ENCODE measurements around the gene COL28A1. TPM values are rescaled to one million over a fixed set of nuclear protein-coding genes. Genes with fewer than 3 reads are reported as not detected.
"Not testable (repeated sequence)": the region's sequence is repeated elsewhere in the genome, so short reads cannot be mapped to it uniquely, and the experiment has no call there.

Gene COL28A1
- total RNA-seq, 1 experiment from 2014 or later = not detected

DNA sequence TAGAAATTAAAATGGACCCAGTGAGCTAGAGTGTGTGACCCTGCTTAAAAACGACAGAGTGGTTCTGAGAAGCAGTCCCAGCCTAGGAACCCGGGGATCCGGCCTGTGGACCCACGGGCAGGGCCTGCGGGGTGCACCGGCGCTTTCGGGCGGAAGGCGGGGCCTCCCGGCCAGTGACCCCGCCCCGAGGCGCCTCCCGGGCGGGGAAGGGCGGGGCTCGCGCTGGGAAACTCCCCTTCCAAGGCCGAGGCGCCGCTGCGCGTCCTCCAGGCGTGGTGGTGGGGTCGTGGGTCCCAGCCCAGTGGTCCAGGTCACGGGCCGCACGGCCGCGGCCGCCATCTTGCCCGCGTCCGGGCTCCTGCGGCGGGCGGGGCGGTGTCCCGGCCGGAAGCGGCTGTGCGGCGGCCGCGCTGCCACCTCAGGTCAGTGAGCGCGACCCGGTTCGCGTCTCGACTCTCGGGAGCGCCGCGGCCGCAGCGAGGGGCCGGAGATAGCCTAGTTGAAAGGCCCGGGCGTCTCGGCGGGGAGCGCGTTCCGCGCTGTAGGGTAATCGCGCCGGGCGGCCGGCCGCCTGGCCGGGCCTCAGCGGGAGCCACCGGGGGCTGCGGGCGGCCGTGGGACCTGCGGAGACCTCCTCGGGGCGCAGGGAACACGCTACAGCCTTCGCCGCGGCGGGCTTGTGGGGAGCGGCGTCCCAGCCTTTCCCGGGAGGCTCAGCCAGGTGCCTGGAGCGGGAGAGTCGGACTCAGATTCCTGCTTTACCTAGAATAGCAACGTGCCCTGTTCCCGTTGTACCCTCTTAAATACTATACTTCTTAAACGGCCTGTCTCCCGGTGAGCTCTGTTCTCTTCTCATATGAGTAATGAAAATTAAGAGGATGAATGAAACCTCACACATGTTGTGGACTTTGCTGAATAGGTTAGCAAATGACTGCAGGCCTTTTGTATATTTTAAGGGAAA, 31.3 kb upstream of the COL28A1 start, which contains the start of gene MIOS:
MIOS (plus strand) TSS at position 234 of the 961 bp plus-strand sequence. CDS start 5,592 bp downstream, outside the sequence.
- H3K36me3 ChIP-seq = peaks cover 18% of the 10 kb centered on the region
- peaks cover 38% of the 10 kb centered on the region for H3K4me1 ChIP-seq (replicated peaks)
- H3K27ac ChIP-seq = peak within 1 kb of the TSS; percentile 88
- H3K27me3 ChIP-seq (replicated peaks) = no peaks in the 10 kb centered on the region
- DNase-seq (ENCODE audit: low read depth in 1 of 2, low spot score in 2 of 2) = peak; percentile 83 to 88
- peak within 1 kb of the TSS; percentile 95 for H3K4me3 ChIP-seq
- no peaks in the 10 kb centered on the region for H3K9me3 ChIP-seq (replicated peaks)

DNA sequence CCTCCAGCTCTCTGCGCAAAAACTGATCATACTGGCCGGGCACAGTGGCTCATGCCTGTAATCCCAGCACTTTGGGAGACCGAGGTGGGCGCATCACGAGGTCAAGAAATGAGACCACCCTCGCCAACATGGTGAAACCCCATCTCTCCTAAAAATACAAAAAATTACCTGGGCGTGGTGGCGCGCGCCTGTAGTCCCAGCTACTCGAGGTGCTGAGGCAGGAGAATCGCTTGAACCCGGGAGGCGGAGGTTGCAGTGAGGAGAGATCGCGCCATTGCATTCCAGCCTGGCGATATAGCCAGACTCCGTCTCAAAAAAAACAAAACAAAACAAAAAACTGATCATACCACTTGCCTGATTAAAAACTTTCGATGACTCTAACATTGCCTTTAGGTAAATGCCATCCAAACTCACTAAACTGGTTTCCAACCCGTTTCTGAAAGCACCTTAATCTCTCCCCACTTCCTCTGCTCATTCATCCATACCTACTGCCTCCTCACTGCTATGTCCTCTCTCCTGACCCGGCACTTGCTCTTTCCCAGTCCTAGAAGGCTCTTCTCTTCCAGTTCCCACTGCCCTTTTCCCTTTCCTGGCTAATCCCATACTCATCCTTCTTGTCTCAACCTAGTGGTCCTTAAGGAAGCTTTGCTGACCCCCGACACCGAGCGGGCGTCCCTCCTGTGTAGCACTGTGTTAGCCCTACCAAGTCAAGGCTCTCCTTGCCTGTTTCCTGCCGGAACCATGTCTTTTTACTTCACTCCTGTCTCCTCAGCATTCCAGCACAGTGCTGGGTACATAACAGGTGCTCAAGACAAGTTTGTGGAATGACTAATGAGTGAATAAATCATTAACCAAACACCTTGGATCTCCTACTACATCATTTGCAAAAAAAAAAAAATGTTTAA, 30.3 kb upstream of the COL28A1 start:
- Histone ChIP-seq H3K9me3 (replicated peaks) (no peaks in the 10 kb centered on the region), H3K27ac (peak overlapping the region; percentile 88), H3K4me1 (replicated peaks) (peaks cover 38% of the 10 kb centered on the region), H3K4me3 (peak overlapping the region; percentile 95), H3K36me3 (peaks cover 13% of the 10 kb centered on the region), H3K27me3 (replicated peaks) (no peaks in the 10 kb centered on the region)
- no peak for DNase-seq (ENCODE audit: low read depth in 1 of 2, low spot score in 2 of 2)

DNA sequence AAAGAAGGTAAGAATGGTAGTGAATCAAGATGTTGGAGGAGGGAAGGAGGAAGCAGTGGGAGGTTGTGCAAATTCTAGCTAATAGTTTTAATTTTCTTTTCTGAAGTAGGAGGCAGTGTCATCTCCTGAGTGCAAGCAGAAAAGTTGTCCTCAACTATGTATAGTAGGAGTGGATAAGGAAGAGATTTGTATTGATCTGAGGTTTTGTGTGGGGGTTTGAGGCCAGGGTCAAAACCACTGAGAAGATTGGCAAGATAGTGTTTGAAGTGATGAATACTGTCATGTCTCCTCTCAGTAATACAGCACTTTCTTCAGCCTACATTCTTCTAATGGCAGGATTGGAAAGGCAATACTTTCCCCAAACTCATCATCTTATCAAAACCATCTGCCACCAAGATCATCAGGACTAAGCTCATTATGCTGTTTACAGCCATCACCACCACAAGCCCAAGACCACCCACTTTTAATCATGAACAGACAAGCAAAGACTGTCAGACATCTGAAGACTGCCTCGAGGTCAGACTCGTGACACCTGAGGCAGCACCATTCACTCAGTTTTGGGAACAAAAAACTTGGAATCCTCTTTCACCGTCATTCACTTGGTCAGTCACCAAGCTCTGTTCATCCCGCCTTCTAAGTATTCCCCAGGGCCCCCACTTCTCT, 29.5 kb upstream of the COL28A1 start:
- Histone ChIP-seq H3K4me3 (no peak overlapping the region), H3K27me3 (replicated peaks) (no peaks in the 10 kb centered on the region)

DNA sequence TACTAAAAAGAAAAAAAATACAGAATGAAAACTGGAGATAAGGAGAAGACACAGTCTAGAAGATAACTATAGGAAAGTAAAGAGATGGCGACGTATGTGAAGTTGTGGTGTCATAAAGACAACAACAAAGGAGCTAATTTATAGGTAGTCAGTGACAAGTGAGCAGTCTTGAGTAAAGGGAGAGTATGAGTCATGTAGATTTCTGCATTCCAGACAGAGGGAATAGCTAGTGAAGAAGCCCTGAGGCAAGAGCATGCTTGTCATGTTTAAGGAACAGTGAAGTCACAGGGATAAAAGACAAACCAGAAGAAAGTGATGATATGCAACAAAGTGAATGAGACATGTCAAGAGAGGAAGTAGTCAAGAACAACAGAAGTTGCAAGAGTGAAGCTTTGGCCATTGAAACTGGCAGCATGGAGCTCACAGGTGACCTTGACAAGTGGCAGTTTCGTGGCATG, 28.7 kb upstream of the COL28A1 start:
- Histone ChIP-seq H3K4me1 (replicated peaks) (peaks cover 38% of the 10 kb centered on the region), H3K4me3 (no peak overlapping the region), H3K27ac (peak overlapping the region; percentile 38), H3K9me3 (replicated peaks) (no peaks in the 10 kb centered on the region), H3K27me3 (replicated peaks) (no peaks in the 10 kb centered on the region), H3K36me3 (peaks cover 5% of the 10 kb centered on the region)
- peak; percentile 72 to 81 for DNase-seq (ENCODE audit: low read depth in 1 of 2, low spot score in 2 of 2)

More for the DNA sequence above, 29.5 kb upstream of the COL28A1 start:
- Histone ChIP-seq H3K27ac (peak overlapping the region; percentile 38), H3K9me3 (replicated peaks) (no peaks in the 10 kb centered on the region), H3K4me1 (replicated peaks) (peaks cover 38% of the 10 kb centered on the region), H3K36me3 (peaks cover 11% of the 10 kb centered on the region)
- DNase-seq (ENCODE audit: low read depth in 1 of 2, low spot score in 2 of 2) = no peak

DNA sequence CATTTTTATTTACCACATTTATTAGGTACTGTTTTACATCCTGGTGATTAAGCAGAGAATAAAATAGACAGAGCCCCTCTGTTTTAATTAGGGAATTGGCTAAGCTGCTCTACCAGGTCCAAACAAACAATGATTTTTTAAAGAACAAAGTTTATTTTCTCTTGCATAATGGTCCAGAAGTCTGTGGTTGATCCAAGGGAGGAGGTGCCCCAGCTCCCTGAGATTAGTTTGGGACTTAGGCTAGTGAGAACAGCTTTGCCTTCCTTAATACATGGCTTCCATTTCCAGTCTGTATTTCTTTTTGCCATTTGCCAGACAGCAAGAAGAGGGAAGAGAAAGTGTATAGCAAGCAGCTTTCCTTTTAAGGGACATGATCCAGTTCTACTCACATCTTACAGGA, 28.1 kb upstream of the COL28A1 start:
- Histone ChIP-seq H3K4me3 (no peak overlapping the region), H3K27ac (no peak overlapping the region), H3K4me1 (replicated peaks) (peaks cover 38% of the 10 kb centered on the region), H3K9me3 (replicated peaks) (no peaks in the 10 kb centered on the region), H3K27me3 (replicated peaks) (no peaks in the 10 kb centered on the region), H3K36me3 (peaks cover 5% of the 10 kb centered on the region)
- no peak for DNase-seq (ENCODE audit: low read depth in 1 of 2, low spot score in 2 of 2)

DNA sequence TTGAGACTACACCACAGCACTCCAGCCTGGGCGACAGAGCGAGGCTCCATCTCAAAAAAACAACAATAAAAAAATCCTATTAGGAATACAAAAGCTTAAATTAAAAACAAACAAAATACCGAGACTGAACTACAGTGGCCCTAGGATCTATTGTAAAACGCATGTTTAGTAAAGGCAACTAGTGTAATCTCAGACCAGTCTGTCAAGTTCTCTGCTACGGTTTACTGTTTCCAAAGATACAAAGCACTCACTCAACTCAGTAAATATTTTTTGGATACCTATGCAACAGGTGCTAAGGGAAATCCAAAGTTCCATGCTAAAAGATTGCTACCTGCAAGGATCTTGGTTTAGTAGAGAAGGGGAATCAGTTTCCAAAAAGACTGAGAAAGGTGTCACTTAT, 27.6 kb upstream of the COL28A1 start:
- no peaks in the 10 kb centered on the region for H3K9me3 ChIP-seq (replicated peaks)
- H3K27ac ChIP-seq = no peak overlapping the region
- H3K4me3 ChIP-seq = no peak overlapping the region
- peaks cover 5% of the 10 kb centered on the region for H3K36me3 ChIP-seq
- DNase-seq (ENCODE audit: low read depth in 1 of 2, low spot score in 2 of 2) = no peak
- no peaks in the 10 kb centered on the region for H3K27me3 ChIP-seq (replicated peaks)
- H3K4me1 ChIP-seq (replicated peaks) = peaks cover 36% of the 10 kb centered on the region

DNA sequence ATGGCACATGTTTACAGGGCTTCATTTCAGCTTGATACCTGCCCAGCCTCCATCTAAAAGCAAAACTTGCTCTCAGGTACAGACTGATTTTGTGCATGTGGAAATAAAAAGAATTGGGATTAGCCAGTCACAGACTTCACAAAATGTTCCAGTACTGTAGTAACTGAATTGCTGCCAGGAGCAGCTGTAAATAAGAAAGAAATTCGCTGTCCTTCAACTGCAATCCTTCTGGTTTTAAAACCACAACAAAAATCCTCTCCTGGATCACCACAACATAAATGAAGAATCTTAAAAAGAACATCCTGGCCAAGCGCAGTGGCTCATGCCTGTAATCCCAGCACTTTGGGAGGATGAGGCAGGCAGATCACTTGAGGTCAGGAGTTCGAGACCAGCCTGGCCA, 27.1 kb upstream of the COL28A1 start:
- Histone ChIP-seq H3K9me3 (replicated peaks) (no peaks in the 10 kb centered on the region), H3K36me3 (peaks cover 5% of the 10 kb centered on the region), H3K27me3 (replicated peaks) (no peaks in the 10 kb centered on the region), H3K4me3 (no peak overlapping the region), H3K27ac (no peak overlapping the region), H3K4me1 (replicated peaks) (peaks cover 31% of the 10 kb centered on the region)
- DNase-seq (ENCODE audit: low read depth in 1 of 2, low spot score in 2 of 2) = no peak

DNA sequence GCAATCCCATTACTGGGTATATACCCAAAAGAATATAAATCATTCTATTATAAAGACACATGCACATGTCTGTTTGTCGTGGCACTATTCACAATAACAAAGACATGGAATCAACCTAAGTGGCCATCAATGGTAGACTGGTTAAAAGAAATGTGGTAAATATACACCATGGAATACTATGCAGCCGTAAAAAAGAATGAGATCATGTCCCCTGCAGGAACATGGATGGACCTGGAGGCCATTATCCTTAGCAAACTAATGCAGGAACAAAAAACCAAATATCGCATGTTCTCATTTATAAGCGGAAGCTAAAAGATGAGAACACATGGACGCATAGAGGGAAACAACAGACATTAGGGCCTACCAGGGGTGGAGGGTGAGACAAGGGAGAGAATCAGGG, 25.9 kb upstream of the COL28A1 start:
- H3K4me1 ChIP-seq (replicated peaks) = peaks cover 28% of the 10 kb centered on the region
- not testable (repeated sequence) for H3K36me3 ChIP-seq; H3K27me3 ChIP-seq (replicated peaks); H3K4me3 ChIP-seq; H3K27ac ChIP-seq; H3K9me3 ChIP-seq (replicated peaks); DNase-seq (ENCODE audit: low read depth in 1 of 2, low spot score in 2 of 2)

DNA sequence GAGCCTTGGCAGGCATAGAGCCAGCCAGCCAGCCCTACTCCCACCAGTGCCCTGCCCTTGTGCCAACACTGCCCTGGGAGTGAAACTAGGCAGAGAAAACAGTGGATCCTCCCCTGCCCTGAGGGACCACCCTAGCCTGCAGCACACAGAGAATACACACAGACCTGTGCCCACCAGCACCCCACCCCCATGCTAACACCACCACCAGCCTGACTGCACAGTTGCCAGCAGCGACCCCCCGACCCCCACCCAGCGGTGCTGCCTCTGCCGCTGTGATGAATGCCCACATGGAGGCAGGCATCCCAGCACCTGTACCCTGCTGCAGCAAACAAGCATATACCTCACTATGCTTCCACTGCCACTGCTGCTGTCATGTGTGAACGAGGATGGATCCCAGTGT, 21.6 kb upstream of the COL28A1 start:
- H3K9me3 ChIP-seq (replicated peaks) = no peaks in the 10 kb centered on the region
- no peaks in the 10 kb centered on the region for H3K27me3 ChIP-seq (replicated peaks)
- DNase-seq (ENCODE audit: low read depth in 1 of 2, low spot score in 2 of 2) = no peak
- no peak overlapping the region for H3K4me3 ChIP-seq
- no peaks in the 10 kb centered on the region for H3K36me3 ChIP-seq
- H3K4me1 ChIP-seq (replicated peaks) = peaks cover 12% of the 10 kb centered on the region
- H3K27ac ChIP-seq = no peak overlapping the region

DNA sequence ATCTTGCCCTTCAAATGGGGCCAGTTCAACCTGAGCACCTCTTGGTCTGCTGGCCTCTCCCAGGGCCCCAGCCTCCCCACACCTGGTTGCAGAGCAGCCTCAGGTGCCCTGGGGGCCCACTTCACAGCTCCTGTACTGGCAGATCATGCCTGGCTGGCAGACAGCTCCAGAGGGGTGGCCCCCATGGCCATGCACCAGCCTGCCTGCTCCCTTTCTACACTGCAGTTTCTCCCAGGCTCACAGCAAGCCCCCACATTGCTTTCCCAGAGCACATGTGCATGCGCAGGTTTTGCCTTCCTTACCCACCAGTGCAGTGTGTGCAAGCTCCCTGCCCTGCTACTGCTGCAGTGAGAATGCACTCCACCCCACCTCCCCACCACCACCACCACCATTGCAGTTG, 21.2 kb upstream of the COL28A1 start:
- Histone ChIP-seq H3K27me3 (replicated peaks) (no peaks in the 10 kb centered on the region), H3K4me1 (replicated peaks) (peaks cover 12% of the 10 kb centered on the region), H3K27ac (no peak overlapping the region), H3K9me3 (replicated peaks) (no peaks in the 10 kb centered on the region), H3K4me3 (no peak overlapping the region), H3K36me3 (no peaks in the 10 kb centered on the region)
- DNase-seq (ENCODE audit: low read depth in 1 of 2, low spot score in 2 of 2) = no peak

DNA sequence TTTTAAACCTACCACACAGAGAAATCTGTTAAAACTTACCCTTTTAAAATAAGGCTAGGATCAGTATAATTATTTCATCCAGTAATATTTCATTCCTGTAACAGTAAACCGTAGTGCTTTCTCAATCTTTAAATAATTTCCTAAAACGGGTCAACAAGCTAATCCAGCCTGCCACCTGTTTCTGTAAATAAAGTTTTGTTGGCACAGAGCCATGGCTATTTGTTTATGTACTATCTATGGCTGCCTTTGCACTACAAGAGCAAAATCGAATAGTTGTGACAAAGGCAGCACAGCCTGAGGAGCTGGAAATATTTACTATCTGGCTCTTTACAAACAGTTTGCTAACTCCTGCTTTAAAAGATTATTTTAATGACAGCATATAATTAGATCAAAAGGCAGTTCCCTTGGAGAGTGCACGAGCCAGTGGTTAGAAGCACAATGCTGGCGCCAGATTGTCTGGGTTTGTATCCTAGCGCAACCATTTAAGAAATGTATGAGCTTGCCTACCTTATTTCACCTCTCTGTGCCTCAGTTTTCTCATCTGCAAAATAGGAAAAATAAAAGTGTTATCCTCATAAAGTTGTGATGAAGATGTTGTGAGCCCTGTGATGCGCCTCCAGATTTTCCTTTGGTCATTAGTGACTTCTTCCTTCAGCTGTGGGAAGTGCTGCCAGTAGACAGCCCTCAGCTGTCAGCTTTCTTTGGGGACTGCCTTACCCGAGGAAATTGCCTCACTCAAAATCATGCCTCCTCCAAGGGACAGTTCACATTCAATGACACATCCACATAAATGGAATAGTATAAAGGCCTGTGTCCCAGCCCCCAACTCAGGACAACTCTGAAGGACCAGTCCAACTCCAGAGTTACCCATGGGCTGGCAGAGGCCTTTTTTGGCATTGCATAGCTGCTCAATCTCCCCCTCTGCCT, 19.2 kb upstream of the COL28A1 start:
- H3K27me3 ChIP-seq (replicated peaks) = no peaks in the 10 kb centered on the region
- H3K4me1 ChIP-seq (replicated peaks) = peaks cover 12% of the 10 kb centered on the region
- no peak overlapping the region for H3K27ac ChIP-seq
- H3K36me3 ChIP-seq = no peaks in the 10 kb centered on the region
- H3K9me3 ChIP-seq (replicated peaks) = no peaks in the 10 kb centered on the region
- no peak for DNase-seq (ENCODE audit: low read depth in 1 of 2, low spot score in 2 of 2)
- H3K4me3 ChIP-seq = no peak overlapping the region

DNA sequence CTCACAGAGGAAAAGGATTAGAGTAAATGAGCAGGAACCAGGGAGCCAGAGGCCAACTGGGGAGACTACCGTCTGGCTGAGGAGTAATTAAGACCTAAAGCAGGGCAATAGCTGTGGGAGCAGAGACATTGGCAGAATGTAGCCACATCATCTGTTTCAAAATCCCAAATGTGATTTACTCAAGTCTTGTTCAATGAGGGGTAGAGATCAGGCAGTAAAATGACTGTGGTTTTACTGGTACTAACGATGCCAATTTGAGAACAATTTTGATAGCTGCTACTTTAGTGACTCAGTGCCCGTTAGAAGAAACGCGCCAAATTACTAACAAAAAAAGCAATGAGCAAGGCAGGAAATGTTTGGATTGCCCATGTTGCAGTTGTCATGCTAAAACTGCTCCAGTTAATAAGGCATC, 18.4 kb upstream of the COL28A1 start:
- no peak overlapping the region for H3K4me3 ChIP-seq
- H3K27me3 ChIP-seq (replicated peaks) = no peaks in the 10 kb centered on the region
- no peaks in the 10 kb centered on the region for H3K9me3 ChIP-seq (replicated peaks)
- H3K27ac ChIP-seq = no peak overlapping the region
- H3K36me3 ChIP-seq = no peaks in the 10 kb centered on the region
- peak in 1 of 2 experiments; percentile 31 for DNase-seq (ENCODE audit: low read depth in 1 of 2, low spot score in 2 of 2)
- H3K4me1 ChIP-seq (replicated peaks) = peaks cover 12% of the 10 kb centered on the region
